OCI-LY1 (cell line): ENCODE data around the gene KRTAP10-9.

Experiments
- H2AFZ ChIP-seq: fragments of 200-600 bp; sonication (generic), shearing (Covaris generic); 2 replicates; pipeline ENCODE4 v1.6.0; 2014; ENCODE audit warnings: antibody characterized with exemption, mild to moderate bottlenecking, low read length
- H3F3A ChIP-seq: fragments of 200-600 bp; sonication (generic), shearing (Covaris generic); 2 replicates; pipeline ENCODE4 v1.6.0; 2014; ENCODE audit warnings: mild to moderate bottlenecking, antibody characterized with exemption, low read length, moderate library complexity; ENCODE audit not compliant: insufficient read depth
- H3K27ac ChIP-seq: fragments of 200-600 bp; sonication (generic); 2 replicates; pipeline ENCODE4 v1.5.1; 2014; ENCODE audit warnings: low read length, mixed run types, mild to moderate bottlenecking, low read depth; ENCODE audit not compliant: poor library complexity, severe bottlenecking
- H3K27me3 ChIP-seq: fragments of 200-600 bp; sonication (generic); 2 replicates; pipeline ENCODE4 v1.6.0; 2014; ENCODE audit warnings: antibody characterized with exemption, mild to moderate bottlenecking, low read length, moderate library complexity; ENCODE audit not compliant: insufficient read depth
- H3K36me3 ChIP-seq: fragments of 200-600 bp; sonication (generic); 2 replicates; pipeline ENCODE4 v1.6.1; 2014; ENCODE audit warnings: mild to moderate bottlenecking, antibody characterized with exemption, low read length, moderate library complexity, mixed read lengths; ENCODE audit not compliant: insufficient read depth
- H3K4me1 ChIP-seq: fragments of 200-600 bp; sonication (generic); 2 replicates; pipeline ENCODE4 v1.5.1; 2014; ENCODE audit warnings: mild to moderate bottlenecking, low read length, moderate library complexity; ENCODE audit not compliant: insufficient read depth, severe bottlenecking
- H3K4me2 ChIP-seq: fragments of 200-600 bp; sonication (generic), shearing (Covaris generic); 2 replicates; pipeline ENCODE4 v1.6.1; 2014; ENCODE audit warnings: low read length
- H3K4me3 ChIP-seq: fragments of 200-600 bp; sonication (generic); 2 replicates; pipeline ENCODE4 v1.5.1; 2014; ENCODE audit warnings: low read length, low read depth, mild to moderate bottlenecking, mixed read lengths; ENCODE audit not compliant: poor library complexity, severe bottlenecking
- H3K79me2 ChIP-seq: fragments of 200-600 bp; shearing (Covaris generic); 2 replicates; pipeline ENCODE4 v1.6.1; 2016; ENCODE audit warnings: mixed run types, low read length, mixed read lengths; ENCODE audit not compliant: insufficient read depth
- H3K9ac ChIP-seq: fragments of 200-600 bp; sonication (generic), shearing (Covaris generic); 2 replicates; pipeline ENCODE4 v1.6.1; 2014; ENCODE audit warnings: mild to moderate bottlenecking, low read length, mixed read lengths
- H3K9me2 ChIP-seq: fragments of 200-600 bp; sonication (generic), shearing (Covaris generic); 2 replicates; pipeline ENCODE4 v1.6.1; 2014; ENCODE audit warnings: low read depth, mild to moderate bottlenecking, low read length, mixed read lengths
- H3K9me3 ChIP-seq: fragments of 200-600 bp; shearing (Covaris generic); 2 replicates; pipeline ENCODE4 v1.6.1; 2014; ENCODE audit warnings: low read length, mixed read lengths
- H4K20me1 ChIP-seq: fragments of 200-600 bp; sonication (generic), shearing (Covaris generic); 2 replicates; pipeline ENCODE4 v1.6.0; 2016; ENCODE audit warnings: mild to moderate bottlenecking, low read length; ENCODE audit not compliant: insufficient read depth
- EZH2 ChIP-seq: fragments of 200-600 bp; sonication (generic), shearing (Covaris generic); IDR thresholded peaks from 2 replicates; pipeline ENCODE4 v1.8.0; 2017; ENCODE audit warnings: borderline replicate concordance, mixed run types, mild to moderate bottlenecking, antibody characterized with exemption, low read length, moderate library complexity, mixed read lengths
- TF ChIP-seq, protein P1 (sequence below): fragments of 200-600 bp; sonication (generic), shearing (Covaris generic); IDR thresholded peaks from 2 replicates; pipeline ENCODE4 v1.5.1; 2017; ENCODE audit warnings: mild to moderate bottlenecking, antibody characterized with exemption, low read length, moderate library complexity, mixed read lengths

The KRTAP10-9 gene

DNA sequence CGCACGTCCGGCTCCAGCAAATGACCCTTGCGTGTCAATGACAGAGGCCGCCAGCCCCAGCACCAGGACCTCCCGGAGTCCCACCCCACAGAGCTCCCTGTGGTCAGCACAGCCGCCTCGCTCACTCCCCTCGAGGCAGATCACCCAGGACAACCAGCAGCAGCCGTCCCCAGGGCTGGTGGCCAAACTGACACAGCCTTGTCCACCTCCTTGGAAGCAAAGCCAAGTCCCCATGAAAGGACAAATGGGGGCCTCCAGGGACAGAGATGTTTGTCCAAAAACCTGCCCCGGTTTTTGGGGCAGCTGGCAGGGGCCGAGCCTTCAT lies 12.4 kb downstream of the KRTAP10-9 start:
- Histone ChIP-seq H2AFZ (no peak overlapping the region), H3K36me3 (no peaks in the 10 kb centered on the region), H3K4me2 (no peak overlapping the region), H3K4me3 (no peak overlapping the region), H4K20me1 (no peaks in the 10 kb centered on the region), H3K4me1 (no peaks in the 10 kb centered on the region), H3K9ac (no peak overlapping the region), H3K79me2 (no peaks in the 10 kb centered on the region), H3K9me2 (no peaks in the 10 kb centered on the region), H3K27ac (no peak overlapping the region), H3K27me3 (no peaks in the 10 kb centered on the region), H3F3A (no peaks in the 10 kb centered on the region), H3K9me3 (peaks cover 4% of the 10 kb centered on the region)
- TF ChIP-seq EZH2 = no peak
- TF ChIP-seq, protein P1, sequence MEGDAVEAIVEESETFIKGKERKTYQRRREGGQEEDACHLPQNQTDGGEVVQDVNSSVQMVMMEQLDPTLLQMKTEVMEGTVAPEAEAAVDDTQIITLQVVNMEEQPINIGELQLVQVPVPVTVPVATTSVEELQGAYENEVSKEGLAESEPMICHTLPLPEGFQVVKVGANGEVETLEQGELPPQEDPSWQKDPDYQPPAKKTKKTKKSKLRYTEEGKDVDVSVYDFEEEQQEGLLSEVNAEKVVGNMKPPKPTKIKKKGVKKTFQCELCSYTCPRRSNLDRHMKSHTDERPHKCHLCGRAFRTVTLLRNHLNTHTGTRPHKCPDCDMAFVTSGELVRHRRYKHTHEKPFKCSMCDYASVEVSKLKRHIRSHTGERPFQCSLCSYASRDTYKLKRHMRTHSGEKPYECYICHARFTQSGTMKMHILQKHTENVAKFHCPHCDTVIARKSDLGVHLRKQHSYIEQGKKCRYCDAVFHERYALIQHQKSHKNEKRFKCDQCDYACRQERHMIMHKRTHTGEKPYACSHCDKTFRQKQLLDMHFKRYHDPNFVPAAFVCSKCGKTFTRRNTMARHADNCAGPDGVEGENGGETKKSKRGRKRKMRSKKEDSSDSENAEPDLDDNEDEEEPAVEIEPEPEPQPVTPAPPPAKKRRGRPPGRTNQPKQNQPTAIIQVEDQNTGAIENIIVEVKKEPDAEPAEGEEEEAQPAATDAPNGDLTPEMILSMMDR = no peak

DNA sequence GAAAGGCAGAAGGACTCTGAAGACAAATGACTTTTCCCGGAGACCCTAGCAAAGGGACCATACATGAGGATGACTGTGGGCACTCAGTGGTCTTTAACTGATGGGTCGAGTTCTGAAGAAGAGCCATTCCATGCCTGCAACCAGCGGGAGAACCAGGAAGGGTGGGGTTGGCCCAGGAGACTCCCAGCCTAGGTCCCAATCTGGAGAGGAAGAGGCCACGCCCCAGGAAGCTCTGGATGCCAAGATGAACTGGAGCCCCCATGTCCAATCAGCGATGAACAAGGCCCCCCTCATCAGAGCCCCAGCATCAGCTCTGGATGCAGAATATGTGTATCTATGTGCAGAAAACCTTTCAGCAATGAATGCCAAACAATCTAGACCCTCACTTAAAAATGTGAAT lies 13.9 kb downstream of the KRTAP10-9 start:
- no peak overlapping the region for H3K4me2 ChIP-seq
- no peaks in the 10 kb centered on the region for H3K4me1 ChIP-seq
- no peaks in the 10 kb centered on the region for H4K20me1 ChIP-seq
- TF ChIP-seq, protein P1 = no peak
- TF ChIP-seq EZH2 = no peak
- H3K9me2 ChIP-seq = no peaks in the 10 kb centered on the region
- H3K36me3 ChIP-seq = no peaks in the 10 kb centered on the region
- H2AFZ ChIP-seq = no peak overlapping the region
- H3K9ac ChIP-seq = no peak overlapping the region
- H3K27ac ChIP-seq = no peak overlapping the region
- no peak overlapping the region for H3K4me3 ChIP-seq
- peaks cover 8% of the 10 kb centered on the region for H3K9me3 ChIP-seq
- no peaks in the 10 kb centered on the region for H3K79me2 ChIP-seq
- no peaks in the 10 kb centered on the region for H3F3A ChIP-seq
- no peaks in the 10 kb centered on the region for H3K27me3 ChIP-seq

- Histone ChIP-seq H3K9me3 (peaks cover 8% of the 10 kb centered on the region), H3K9me2 (no peaks in the 10 kb centered on the region), H4K20me1 (no peaks in the 10 kb centered on the region), H3K9ac (no peak overlapping the region), H3K4me1 (no peaks in the 10 kb centered on the region), H3K27ac (no peak overlapping the region), H3K27me3 (no peaks in the 10 kb centered on the region), H3K79me2 (no peaks in the 10 kb centered on the region), H3K36me3 (no peaks in the 10 kb centered on the region), H3K4me2 (no peak overlapping the region), H3F3A (no peaks in the 10 kb centered on the region), H3K4me3 (no peak overlapping the region), H2AFZ (no peak overlapping the region)
- TF ChIP-seq, protein P1 = no peak
- no peak for TF ChIP-seq EZH2
These were observed 16.9 kb downstream of the KRTAP10-9 start for GRCh38 chr21:44643741-44644310.
